H9 (cell line): ENCODE data around the gene PIAS4. TPM values are rescaled to one million over a fixed set of nuclear protein-coding genes. Genes with fewer than 3 reads are reported as not detected.

ENCODE experiments used
- DNase-seq: peaks from one replicate; pipeline ENCODE4 v3.0.0-alpha.2; 2017
- H2AFZ ChIP-seq: one replicate; pipeline ENCODE4 v1.6.1; 2013; ENCODE audit warnings: mild to moderate bottlenecking, low read length, control low read depth, moderate library complexity
- H2AK5ac ChIP-seq: 2 replicates; pipeline ENCODE4 v1.6.1; 2013; ENCODE audit warnings: low read length, control low read depth, mixed read lengths; ENCODE audit not compliant: insufficient read length
- H2BK120ac ChIP-seq: one replicate; pipeline ENCODE4 v1.6.1; 2013; ENCODE audit warnings: low read depth, mild to moderate bottlenecking, low read length, control low read depth, inconsistent platforms; ENCODE audit not compliant: poor library complexity, severe bottlenecking
- H2BK12ac ChIP-seq: 2 replicates; pipeline ENCODE4 v1.6.1; 2013; ENCODE audit warnings: low read length, control low read depth, mixed read lengths, low read depth; ENCODE audit not compliant: insufficient read length
- H2BK15ac ChIP-seq: 2 replicates; pipeline ENCODE4 v1.6.1; 2013; ENCODE audit warnings: low read depth, low read length, control low read depth
- H2BK20ac ChIP-seq: one replicate; pipeline ENCODE4 v1.6.1; 2013; ENCODE audit warnings: low read depth, mild to moderate bottlenecking, low read length, control low read depth, inconsistent platforms; ENCODE audit not compliant: poor library complexity, severe bottlenecking
- H2BK5ac ChIP-seq: 2 replicates; pipeline ENCODE4 v1.6.1; 2013; ENCODE audit warnings: low read length, control low read depth, mixed read lengths; ENCODE audit not compliant: insufficient read length
- H3K14ac ChIP-seq: 2 replicates; pipeline ENCODE4 v1.6.1; 2013; ENCODE audit warnings: low read length, control low read depth; ENCODE audit not compliant: insufficient read depth
- H3K18ac ChIP-seq: 2 replicates; pipeline ENCODE4 v1.6.1; 2013; ENCODE audit warnings: low read depth, mild to moderate bottlenecking, mixed read lengths, low read length, control low read depth; ENCODE audit not compliant: insufficient read length
- H3K23ac ChIP-seq: 2 replicates; pipeline ENCODE4 v1.6.1; 2013; ENCODE audit warnings: low read length, control low read depth, mixed read lengths, low read depth; ENCODE audit not compliant: insufficient read length
- H3K23me2 ChIP-seq: 2 replicates; pipeline ENCODE4 v1.6.1; 2013; ENCODE audit warnings: low read depth, mild to moderate bottlenecking, mixed read lengths, low read length, control low read depth; ENCODE audit not compliant: insufficient read length, poor library complexity, severe bottlenecking
- H3K27ac ChIP-seq: 2 replicates; pipeline ENCODE4 v1.5.1; 2013; ENCODE audit warnings: low read length, control low read depth, mixed read lengths, low read depth; ENCODE audit not compliant: insufficient read length
- H3K27me3 ChIP-seq: 2 replicates; pipeline ENCODE4 v1.6.1; 2013; ENCODE audit warnings: low read length, control low read depth, inconsistent platforms; ENCODE audit not compliant: insufficient read depth
- H3K4ac ChIP-seq: 2 replicates; pipeline ENCODE4 v1.6.1; 2013; ENCODE audit warnings: low read depth, mild to moderate bottlenecking, control low read depth, inconsistent platforms, low read length, moderate library complexity
- H3K4me1 ChIP-seq: 2 replicates; pipeline ENCODE4 v1.6.1; 2013; ENCODE audit warnings: low read length, control low read depth, inconsistent platforms; ENCODE audit not compliant: insufficient read depth
- H3K4me2 ChIP-seq: 2 replicates; pipeline ENCODE4 v1.6.1; 2013; ENCODE audit warnings: low read length, control low read depth, mixed read lengths; ENCODE audit not compliant: insufficient read length, insufficient read depth
- H3K56ac ChIP-seq: 2 replicates; pipeline ENCODE4 v1.6.1; 2013; ENCODE audit warnings: low read depth, mild to moderate bottlenecking, mixed read lengths, low read length, control low read depth; ENCODE audit not compliant: insufficient read length
- H3K79me1 ChIP-seq: 2 replicates; pipeline ENCODE4 v1.6.1; 2013; ENCODE audit warnings: low read depth, mild to moderate bottlenecking, moderate library complexity, low read length, control low read depth, inconsistent platforms; ENCODE audit not compliant: insufficient read depth, poor library complexity, severe bottlenecking
- H3K79me2 ChIP-seq: 2 replicates; pipeline ENCODE4 v1.6.1; 2013; ENCODE audit warnings: low read length, control low read depth, inconsistent platforms; ENCODE audit not compliant: insufficient read depth
- H3K9ac ChIP-seq: 2 replicates; pipeline ENCODE4 v1.6.1; 2013; ENCODE audit warnings: low read length, control low read depth, mixed read lengths; ENCODE audit not compliant: insufficient read length; ENCODE audit errors: extremely low read depth
- H3K9me3 ChIP-seq: one replicate; pipeline ENCODE4 v1.6.1; 2013; ENCODE audit warnings: low read depth, low read length, inconsistent platforms; ENCODE audit not compliant: control insufficient read depth
- H3T11ph ChIP-seq: one replicate; pipeline ENCODE4 v1.6.1; 2013; ENCODE audit warnings: mild to moderate bottlenecking, low read length, control low read depth, inconsistent platforms
- H4K20me1 ChIP-seq: one replicate; pipeline ENCODE4 v1.6.1; 2013; ENCODE audit not compliant: control insufficient read depth, insufficient read length, insufficient read depth
- H4K5ac ChIP-seq: 2 replicates; pipeline ENCODE4 v1.6.1; 2013; ENCODE audit warnings: low read depth, mild to moderate bottlenecking, mixed read lengths, low read length, control low read depth; ENCODE audit not compliant: insufficient read length
- H4K8ac ChIP-seq: replicated peaks from 2 replicates; pipeline ENCODE4 v1.6.1; 2013; ENCODE audit warnings: low read length, control low read depth, mixed read lengths, low read depth; ENCODE audit not compliant: insufficient read length
- H4K91ac ChIP-seq: 2 replicates; pipeline ENCODE4 v1.6.1; 2013; ENCODE audit warnings: low read depth, mild to moderate bottlenecking, moderate library complexity, mixed read lengths, low read length, control low read depth; ENCODE audit not compliant: insufficient read length
- H3K27ac Mint-ChIP-seq, 3 experiments: 2 replicates in 2 of 3; 3 replicates in 1 of 3; pipeline ENCODE4 v1.8.0; 2020 to 2021; ENCODE audit warnings: mixed read lengths in 3 of 3, mild to moderate bottlenecking in 1 of 3, moderate library complexity in 1 of 3
- H3K27me3 Mint-ChIP-seq: 2 replicates; pipeline ENCODE4 v1.8.0; 2021; ENCODE audit warnings: low read depth, mild to moderate bottlenecking, moderate library complexity, mixed read lengths
- H3K36me3 Mint-ChIP-seq, 3 experiments: 2 replicates in 2 of 3; 3 replicates in 1 of 3; pipeline ENCODE4 v1.8.0; 2020 to 2021; ENCODE audit warnings: low read depth in 3 of 3, mixed read lengths in 3 of 3; ENCODE audit not compliant: insufficient read depth in 1 of 3
- H3K4me1 Mint-ChIP-seq, 2 experiments: 2 replicates each; pipeline ENCODE4 v1.8.0; 2020; ENCODE audit warnings: mixed read lengths in 2 of 2
- H3K4me3 Mint-ChIP-seq, 2 experiments: 2 replicates in 1 of 2; 3 replicates in 1 of 2; pipeline ENCODE4 v1.8.0; 2020 to 2021; ENCODE audit warnings: mild to moderate bottlenecking in 2 of 2, mixed read lengths in 2 of 2, moderate library complexity in 1 of 2
- H3K9me3 Mint-ChIP-seq, 2 experiments: 2 replicates in 1 of 2; 3 replicates in 1 of 2; pipeline ENCODE4 v1.8.0; 2020; ENCODE audit warnings: mild to moderate bottlenecking in 2 of 2, mixed read lengths in 2 of 2, moderate library complexity in 1 of 2
- CTCF ChIP-seq: fragments of 200-600 bp; sonication (generic); conservative IDR thresholded peaks from 3 replicates; pipeline ENCODE4 v1.8.0; 2021; ENCODE audit warnings: antibody characterized with exemption, mild to moderate bottlenecking
- WGBS: extraction: QIAGEN DNeasy Blood & Tissue Kit; methylation state at CpG from one replicate; pipeline ENCODE4 v1.1.7; 2013; ENCODE audit warnings: missing lambda C conversion rate, low lambda C conversion rate, mixed read lengths; ENCODE audit not compliant: insufficient read length; ENCODE audit errors: extremely low coverage; 5-methylcytosine and 5-hydroxymethylcytosine counted together
- total RNA-seq: library from RNA; stranded (reverse); gene quantifications from 2 replicates; pipeline ENCODE4 v1.2.1, GENCODE V29; 2021

PIAS4 gene
- total RNA-seq, 1 experiment from 2014 or later, result 52.0 TPM

- H3K18ac ChIP-seq, result no peak overlapping the region
- Mint-ChIP-seq H3K36me3 (peaks cover 58 to 64% (median 64%) of the 10 kb centered on the region in 3 experiments), H3K27me3 (peaks cover 10% of the 10 kb centered on the region), H3K9me3 (no peaks in the 10 kb centered on the region; a peak in 1 of 5 replicates), H3K4me1 (peaks cover 37 to 42% of the 10 kb centered on the region in 2 experiments), H3K27ac (peak overlapping the region; percentile 98 to 99 (median 99)), H3K4me3 (peak overlapping the region; percentile 97 to 99)
- H2BK20ac ChIP-seq, result no peak overlapping the region
- H3K9me3 ChIP-seq, result no peaks in the 10 kb centered on the region
- no peak overlapping the region for H3K4ac ChIP-seq
- no peak overlapping the region for H2AK5ac ChIP-seq
- H3K79me2 ChIP-seq, result peaks cover 26% of the 10 kb centered on the region
- H3K9ac ChIP-seq, result peak overlapping the region; percentile 100
- peaks cover 25% of the 10 kb centered on the region for H3K23me2 ChIP-seq
- no peak overlapping the region for H4K5ac ChIP-seq
- H2BK15ac ChIP-seq, result no peak overlapping the region
- no peak overlapping the region for H2BK5ac ChIP-seq
- no peak for TF ChIP-seq CTCF
- peaks cover 4% of the 10 kb centered on the region for H4K20me1 ChIP-seq
- no peaks in the 10 kb centered on the region for H3K27me3 ChIP-seq
- H3K4me1 ChIP-seq, result no peaks in the 10 kb centered on the region
- H2BK120ac ChIP-seq, result no peak overlapping the region
- no peak overlapping the region for H3T11ph ChIP-seq
- no peak overlapping the region for H3K23ac ChIP-seq
- H2AFZ ChIP-seq, result no peak overlapping the region
- WGBS, result no CpG with 5 or more reads among the region's 7 CpGs
- H2BK12ac ChIP-seq, result no peak overlapping the region
- H3K27ac ChIP-seq, result no peak overlapping the region
- no peak for DNase-seq
- H4K91ac ChIP-seq, result no peak overlapping the region
- no peak overlapping the region for H3K56ac ChIP-seq
- H3K79me1 ChIP-seq, result peaks cover 12% of the 10 kb centered on the region
- H3K4me2 ChIP-seq, result peak overlapping the region; percentile 94
- no peak overlapping the region for H3K14ac ChIP-seq
- H4K8ac ChIP-seq, result no peak overlapping the region
These were observed 24.0 kb upstream of the PIAS4 start for GRCh38 chr19:3983542-3983914.
